HepG2 (cell line): Measurements from ENCODE around the gene CBLC. TPM values are rescaled to one million over a fixed set of nuclear protein-coding genes. Genes with fewer than 3 reads are reported as not detected.

Experiments
- ATAC-seq: fragments of 200-7000 bp; cut with Tn5 transposase; 3 replicates; pipeline ENCODE4 v1.9.1; 2020; ENCODE audit warnings: mild to moderate bottlenecking, moderate library complexity
- BruUV-seq: library from RNA; stranded (reverse); fragments of 400-500 nt; replicated peaks from 2 replicates; lab custom pipeline; 2021; lab: Mats Ljungman, UMichigan
- CTCF ChIA-PET: fragments of 300-600 bp; formaldehyde crosslinking; extraction: SDS; loops from one replicate; lab custom pipeline; 2021; ENCODE audit warnings: low total read pairs, inconsistent platforms, low intra/inter-chr PET ratio; lab: Yijun Ruan, JAX
- POLR2A ChIA-PET: fragments of 350-600 bp; sonication (Branson Sonifier 250); formaldehyde crosslinking; loops from one replicate; lab custom pipeline; 2020; ENCODE audit warnings: antibody characterized with exemption, inconsistent platforms; lab: Yijun Ruan, JAX
- DNase-seq: peaks from one replicate; pipeline ENCODE4 v3.0.0-alpha.2; 2015; ENCODE audit warnings: low spot score
- FAIRE-seq: peaks from 3 replicates; lab custom pipeline; 2011; peaks lifted over from hg19 to GRCh38; lab: Jason Lieb, UNC
- H2AFZ ChIP-seq: one replicate; pipeline ENCODE4 v1.6.1; 2011; ENCODE audit warnings: low read length, inconsistent platforms
- H3K27ac ChIP-seq: fragments of 300-600 bp; 3 replicates; pipeline ENCODE4 v1.8.0; 2011; ENCODE audit warnings: mixed run types, mild to moderate bottlenecking, mixed read lengths, low read length, inconsistent platforms; ENCODE audit not compliant: insufficient read depth; ENCODE audit errors: extremely low read length
- H3K27me3 ChIP-seq, 2 experiments: fragments of 200-600 bp in 1 of 2; 2 replicates in 1 of 2; 3 replicates in 1 of 2; pipeline versions ENCODE4 v1.6.0 to v1.8.0; 2011; ENCODE audit warnings: low read length in 2 of 2, mild to moderate bottlenecking in 2 of 2, moderate library complexity in 2 of 2, inconsistent platforms in 1 of 2; ENCODE audit not compliant: insufficient read depth in 2 of 2, control insufficient read depth in 1 of 2
- H3K36me3 ChIP-seq, 2 experiments: fragments of 200-600 bp in 1 of 2; replicated peaks in 1 of 2; 2 replicates in 1 of 2; 3 replicates in 1 of 2; pipeline versions ENCODE4 v1.5.1 to v1.8.0; 2011; ENCODE audit warnings: low read length in 2 of 2, inconsistent platforms in 1 of 2; ENCODE audit not compliant: insufficient read depth in 2 of 2, control insufficient read depth in 1 of 2
- H3K4me1 ChIP-seq: 2 replicates; pipeline ENCODE4 v1.5.1; 2012; ENCODE audit warnings: low read length, inconsistent platforms; ENCODE audit not compliant: insufficient read depth
- H3K4me2 ChIP-seq: 2 replicates; pipeline ENCODE4 v1.6.0; 2011; ENCODE audit warnings: low read depth, low read length, inconsistent platforms
- H3K4me3 ChIP-seq, 3 experiments: fragments of 200-600 bp in 1 of 3; sonication (generic), shearing (Covaris generic) in 1 of 3; replicated peaks in 1 of 3; 2 replicates each; pipeline ENCODE4 v1.5.1; 2011 to 2016; ENCODE audit warnings: low read length in 3 of 3, inconsistent platforms in 2 of 3, low read depth in 2 of 3, mild to moderate bottlenecking in 2 of 3, control low read depth in 1 of 3, mixed read lengths in 1 of 3; ENCODE audit not compliant: insufficient read depth in 1 of 3
- H3K79me2 ChIP-seq: one replicate; pipeline ENCODE4 v1.6.1; 2011; ENCODE audit warnings: low read length, inconsistent platforms; ENCODE audit not compliant: insufficient read depth
- H3K9ac ChIP-seq: 2 replicates; pipeline ENCODE4 v1.6.0; 2011; ENCODE audit warnings: mild to moderate bottlenecking, low read depth, low read length, inconsistent platforms; ENCODE audit not compliant: insufficient read depth
- H3K9me3 ChIP-seq: 2 replicates; pipeline ENCODE4 v1.5.1; 2012; ENCODE audit warnings: mild to moderate bottlenecking, low read length
- H4K20me1 ChIP-seq: 2 replicates; pipeline ENCODE4 v1.6.0; 2011; ENCODE audit warnings: inconsistent platforms, mild to moderate bottlenecking, low read length, moderate library complexity; ENCODE audit not compliant: insufficient read depth
- CAMTA2 ChIP-seq: sonication (generic); formaldehyde crosslinking; IDR thresholded peaks from 2 replicates; pipeline ENCODE4 v1.4.0; 2020; ENCODE audit warnings: mild to moderate bottlenecking, missing genetic modification reagents, borderline replicate concordance
- CENPT ChIP-seq: sonication (generic); formaldehyde crosslinking; IDR thresholded peaks from 2 replicates; pipeline ENCODE4 v1.8.0; 2022; ENCODE audit warnings: low read depth, mild to moderate bottlenecking, moderate library complexity, missing genetic modification reagents
- ETS1 ChIP-seq: sonication (generic); formaldehyde crosslinking; IDR thresholded peaks from 2 replicates; pipeline ENCODE4 v1.4.0; 2020; ENCODE audit warnings: missing genetic modification reagents
- FIP1L1 ChIP-seq: fragments of 200-400 bp; formaldehyde crosslinking; IDR thresholded peaks from 2 replicates; pipeline ENCODE4 v1.6.1; 2018; ENCODE audit warnings: low read depth, mild to moderate bottlenecking, low read length, moderate library complexity, borderline replicate concordance; ENCODE audit not compliant: insufficient read depth
- KLF11 ChIP-seq: IDR thresholded peaks from 2 replicates; pipeline ENCODE4 v1.6.1; 2016; ENCODE audit warnings: missing compliant biosample characterization
- MTA3 ChIP-seq: sonication (generic); formaldehyde crosslinking; IDR thresholded peaks from 2 replicates; pipeline ENCODE4 v1.4.0; 2020; ENCODE audit warnings: missing genetic modification reagents
- MTF2 ChIP-seq: sonication (generic); formaldehyde crosslinking; IDR thresholded peaks from 2 replicates; pipeline ENCODE4 v1.5.0; 2020; ENCODE audit warnings: missing genetic modification reagents, borderline replicate concordance
- RAD21 ChIP-seq: fragments of 450-650 bp; formaldehyde crosslinking; IDR thresholded peaks from 2 replicates; pipeline ENCODE4 v1.5.0; 2020; ENCODE audit warnings: mild to moderate bottlenecking
- RXRA ChIP-seq: sonication (generic); formaldehyde crosslinking; IDR thresholded peaks from 2 replicates; pipeline ENCODE4 v1.5.1; 2020; ENCODE audit warnings: missing genetic modification reagents
- SRY ChIP-seq: sonication (generic); formaldehyde crosslinking; IDR thresholded peaks from 2 replicates; pipeline ENCODE4 v1.8.0; 2022; ENCODE audit warnings: mild to moderate bottlenecking, missing genetic modification reagents
- TBX2 ChIP-seq: sonication (generic); formaldehyde crosslinking; IDR thresholded peaks from 2 replicates; pipeline ENCODE4 v1.5.0; 2020; ENCODE audit warnings: missing genetic modification reagents, mild to moderate bottlenecking, borderline replicate concordance
- ZNF430 ChIP-seq: sonication (generic); formaldehyde crosslinking; IDR thresholded peaks from 2 replicates; pipeline ENCODE4 v1.9.0; 2021; ENCODE audit warnings: mild to moderate bottlenecking, missing genetic modification reagents
- ZNF605 ChIP-seq: sonication (generic); formaldehyde crosslinking; IDR thresholded peaks from 2 replicates; pipeline ENCODE4 v1.8.0; 2022; ENCODE audit warnings: mild to moderate bottlenecking, missing genetic modification reagents
- ZNF607 ChIP-seq: sonication (generic); formaldehyde crosslinking; IDR thresholded peaks from 2 replicates; pipeline ENCODE4 v1.5.1; 2020; ENCODE audit warnings: missing genetic modification reagents, mild to moderate bottlenecking, borderline replicate concordance
- ZNF740 ChIP-seq: sonication (generic); formaldehyde crosslinking; IDR thresholded peaks from 2 replicates; pipeline ENCODE4 v1.4.0; 2020; ENCODE audit warnings: missing genetic modification reagents
- WGBS: methylation state at CpG from one replicate; pipeline ENCODE4 v1.1.6; 2017; ENCODE audit warnings: low lambda C conversion rate; 5-methylcytosine and 5-hydroxymethylcytosine counted together
- in situ Hi-C: cut with HindIII; loops from 2 replicates; pipeline ENCODE4 v1.10.0; 2017; ENCODE audit warnings: low pct_unique_long_range_greater_than_20kb; ENCODE audit not compliant: extremely low pct_ligation_motif_present
- intact Hi-C: fragments of 100-400 bp; cut with micrococcal nuclease; formaldehyde crosslinking; loops from one replicate; pipeline ENCODE4 v1.10.0; 2022; ENCODE audit not compliant: unreplicated experiment
- polyA plus RNA-seq, 8 experiments: library from polyadenylated mRNA; depleted of rRNA in 3 of 8; stranded (reverse) in 7 of 8; unstranded in 1 of 8; fragments of >200 nt; fragmentation: Illumina TruSeq in 4 of 8; extraction: Trizol in 4 of 8; gene quantifications; 2 replicates each; pipeline versions ENCODE4 v1.2.1 to v1.2.3, GENCODE V29; 2011 to 2016; ENCODE audit warnings: low read depth in 4 of 8, missing spikeins in 1 of 8, mixed read lengths in 1 of 8; ENCODE audit not compliant: insufficient read depth in 1 of 8
- total RNA-seq, 5 experiments: library from RNA; depleted of rRNA; stranded (reverse); fragments of >200 nt; fragmentation: Illumina TruSeq; extraction: Trizol; gene quantifications; 2 replicates each; pipeline ENCODE4 v1.2.3, GENCODE V29; 2016; ENCODE audit warnings: low read depth in 1 of 5

CBLC gene
- total and polyA plus RNA-seq, 2 of the 13 experiments (the other 11 are each of a cell fraction or from before 2014, with no cell fraction given), result 1.8 to 2.6 TPM

GRCh38 chr19:44762038-44762437, 15.7 kb upstream of the CBLC start:
- in situ Hi-C loops, result no loop called here
- ChIA-PET POLR2A (no interaction called here), CTCF (no interaction called here)
- Histone ChIP-seq H3K27me3 (no peaks in the 10 kb centered on the region), H3K4me1 (peaks cover 45% of the 10 kb centered on the region), H3K79me2 (no peaks in the 10 kb centered on the region), H3K9ac (no peak overlapping the region), H3K36me3 (peaks cover 7 to 10% of the 10 kb centered on the region in 2 experiments; a peak in 2 of 5 replicates), H3K4me2 (no peak overlapping the region), H3K4me3 (no peak overlapping the region), H4K20me1 (no peaks in the 10 kb centered on the region), H2AFZ (no peak overlapping the region), H3K27ac (no peak overlapping the region), H3K9me3 (no peaks in the 10 kb centered on the region)
- intact Hi-C loops, result no loop called here
- TF ChIP-seq SRY (CRISPR knock-in tag) (no peak), MTA3 (CRISPR knock-in tag) (no peak), TBX2 (CRISPR knock-in tag) (no peak), KLF11 (CRISPR knock-in tag) (no peak), RXRA (CRISPR knock-in tag) (no peak), ZNF605 (CRISPR knock-in tag) (no peak), ZNF430 (CRISPR knock-in tag) (no peak), ZNF740 (CRISPR knock-in tag) (no peak), FIP1L1 (no peak), MTF2 (CRISPR knock-in tag) (no peak), CENPT (no peak), RAD21 (CRISPR knock-in tag) (no peak), ZNF607 (CRISPR knock-in tag) (no peak), ETS1 (no peak), CAMTA2 (CRISPR knock-in tag) (no peak)
- no TSS peak for BruUV-seq
- FAIRE-seq, result no peak
- DNase-seq, result no peak
- no peak for ATAC-seq
- WGBS, result 87% methylated on average over 8 of the region's 8 CpGs
